ENCODE data around the gene RETN. TPM values are rescaled to one million over a fixed set of nuclear protein-coding genes. Genes with fewer than 3 reads are reported as not detected.

RETN gene
- total and polyA plus RNA-seq, 2 experiments from 2014 or later: not detected

GRCh38 chr19:7655581-7655980, 13.3 kb upstream of the RETN start:
- H3K36me3 ChIP-seq (ENCODE audit: insufficient read depth): no peaks in the 10 kb centered on the region
- no peaks in the 10 kb centered on the region for H3F3A ChIP-seq (replicated peaks; ENCODE audit: low read depth)
- H3K27me3 Mint-ChIP-seq (ENCODE audit: insufficient read depth, low read depth, poor library complexity): peaks cover 29% of the 10 kb centered on the region
- H3K27ac Mint-ChIP-seq: no peak overlapping the region
- H3K4me2 ChIP-seq: no peak overlapping the region
- H3K4me1 ChIP-seq (ENCODE audit: insufficient read depth): no peaks in the 10 kb centered on the region
- H3K4me3 Mint-ChIP-seq: no peak overlapping the region
- no peaks in the 10 kb centered on the region for H4K20me1 ChIP-seq (replicated peaks; ENCODE audit: insufficient read depth)
- H3K27ac ChIP-seq (ENCODE audit: low read depth): no peak overlapping the region
- DNase-seq (ENCODE audit: low spot score): no peak
- no peaks in the 10 kb centered on the region for H3K79me2 ChIP-seq (replicated peaks; ENCODE audit: insufficient read depth)
- peaks cover 7% of the 10 kb centered on the region; the same call in 1 of the 3 replicates for H3K4me1 Mint-ChIP-seq
- TF ChIP-seq ZNF462 (CRISPR knock-in tag; IDR thresholded peaks at IDR 0.05): no peak
- TF ChIP-seq CTCF (conservative IDR thresholded peaks at IDR 0.05; ENCODE audit: low read depth in 2 of 2): no peak
- no peak for TF ChIP-seq STAT1 (IDR thresholded peaks at IDR 0.05; ENCODE audit: unreplicated experiment)
- no peak for TF ChIP-seq JUNB (IDR thresholded peaks at IDR 0.05; ENCODE audit: unreplicated experiment)
- TF ChIP-seq CREB1 (CRISPR knock-in tag; IDR thresholded peaks at IDR 0.05; ENCODE audit: low read depth): no peak
- no peak for TF ChIP-seq ETS1 (IDR thresholded peaks at IDR 0.05)
- TF ChIP-seq EZH2 (IDR thresholded peaks at IDR 0.05; ENCODE audit: low read depth, unreplicated experiment): no peak
- no peak for TF ChIP-seq NANOG (IDR thresholded peaks at IDR 0.05; ENCODE audit: borderline replicate concordance)
- H2AFZ ChIP-seq: no peak overlapping the region
- H3K4me3 ChIP-seq: no peak overlapping the region
- no peak for ATAC-seq
- H3K9me2 ChIP-seq (ENCODE audit: insufficient read depth): no peaks in the 10 kb centered on the region
- no peaks in the 10 kb centered on the region for H3K36me3 Mint-ChIP-seq (ENCODE audit: low read depth)
- no peaks in the 10 kb centered on the region for H3K9me3 Mint-ChIP-seq
- H3K27me3 ChIP-seq (ENCODE audit: insufficient read depth): peaks cover 27% of the 10 kb centered on the region
